SK-N-SH (cell line): Measurements from ENCODE around the gene ZNF775. TPM values are rescaled to one million over a fixed set of nuclear protein-coding genes. Genes with fewer than 3 reads are reported as not detected.

Source experiments
- CTCF ChIA-PET: fragments of 300-600, 350-600 bp; formaldehyde crosslinking; extraction: SDS; loops from one replicate; lab custom pipeline; 2021; lab: Yijun Ruan, JAX
- POLR2A ChIA-PET: fragments of 350-600 bp; sonication (Branson Sonifier 250); formaldehyde crosslinking; extraction: SDS; loops from one replicate; lab custom pipeline; 2020; ENCODE audit warnings: antibody characterized with exemption, inconsistent platforms; lab: Yijun Ruan, JAX
- DNase-seq: peaks from one replicate; pipeline ENCODE4 v3.0.0; 2012
- H2AFZ ChIP-seq: fragments of 200-600 bp; sonication (generic); 2 replicates; pipeline ENCODE4 v1.8.1; 2016; ENCODE audit warnings: antibody characterized with exemption, mild to moderate bottlenecking, low read depth
- H3F3A ChIP-seq: fragments of 200-600 bp; sonication (generic); replicated peaks from 2 replicates; pipeline ENCODE3; 2016; ENCODE audit warnings: antibody characterized with exemption, mild to moderate bottlenecking; ENCODE audit not compliant: insufficient read depth
- H3K27ac ChIP-seq, 2 experiments: fragments of 200-500 bp in 1 of 2; fragments of 200-600 bp in 1 of 2; sonication (Bioruptor generic) in 1 of 2; sonication (generic), shearing (Covaris generic) in 1 of 2; 2 replicates each; pipeline versions ENCODE4 v1.5.1 to v1.6.1; 2014 to 2016; ENCODE audit warnings: low read depth in 2 of 2, inconsistent platforms in 1 of 2, low read length in 1 of 2, mild to moderate bottlenecking in 1 of 2, mixed read lengths in 1 of 2
- H3K27me3 ChIP-seq: fragments of 200-600 bp; sonication (generic), shearing (Covaris generic); 2 replicates; pipeline ENCODE4 v1.6.1; 2016; ENCODE audit warnings: mixed run types; ENCODE audit not compliant: insufficient read depth
- H3K36me3 ChIP-seq, 2 experiments: fragments of 200-500 bp in 1 of 2; fragments of 200-600 bp in 1 of 2; sonication (Bioruptor generic) in 1 of 2; sonication (generic) in 1 of 2; replicated peaks in 1 of 2; 2 replicates each; pipeline versions ENCODE3 to v1.5.1; 2014 to 2016; ENCODE audit warnings: low read length in 1 of 2, mild to moderate bottlenecking in 1 of 2; ENCODE audit not compliant: insufficient read depth in 2 of 2, control insufficient read depth in 1 of 2
- H3K4me1 ChIP-seq, 2 experiments: fragments of 200-500 bp in 1 of 2; fragments of 200-600 bp in 1 of 2; sonication (Bioruptor generic) in 1 of 2; sonication (generic), shearing (Covaris generic) in 1 of 2; 2 replicates each; pipeline versions ENCODE4 v1.5.1 to v1.6.1; 2014 to 2016; ENCODE audit warnings: low read depth in 1 of 2, low read length in 1 of 2, mixed run types in 1 of 2; ENCODE audit not compliant: insufficient read depth in 2 of 2, control insufficient read depth in 1 of 2
- H3K4me2 ChIP-seq: fragments of 200-600 bp; sonication (generic), shearing (Covaris generic); 2 replicates; pipeline ENCODE4 v1.6.1; 2017; ENCODE audit warnings: mixed run types
- H3K4me3 ChIP-seq, 2 experiments: fragments of 200-500 bp in 1 of 2; fragments of 200-600 bp in 1 of 2; sonication (Bioruptor generic) in 1 of 2; sonication (generic), shearing (Covaris generic) in 1 of 2; 2 replicates each; pipeline versions ENCODE4 v1.5.1 to v1.8.1; 2014 to 2016; ENCODE audit warnings: low read depth in 2 of 2, inconsistent platforms in 1 of 2, low read length in 1 of 2, mild to moderate bottlenecking in 1 of 2, mixed read lengths in 1 of 2, moderate library complexity in 1 of 2
- H3K79me2 ChIP-seq: fragments of 200-600 bp; sonication (generic); 2 replicates; pipeline ENCODE4 v1.8.1; 2017; ENCODE audit warnings: mild to moderate bottlenecking; ENCODE audit not compliant: insufficient read depth
- H3K9ac ChIP-seq: fragments of 200-600 bp; sonication (generic); 2 replicates; pipeline ENCODE4 v1.6.1; 2017; ENCODE audit warnings: mixed run types
- H3K9me2 ChIP-seq: fragments of 200-600 bp; sonication (generic); 2 replicates; pipeline ENCODE4 v1.6.1; 2017; ENCODE audit warnings: mixed run types
- H3K9me3 ChIP-seq: fragments of 200-600 bp; sonication (generic); 2 replicates; pipeline ENCODE4 v1.6.1; 2017; ENCODE audit warnings: mixed run types, mild to moderate bottlenecking, moderate library complexity
- H4K20me1 ChIP-seq: fragments of 200-600 bp; sonication (generic); 2 replicates; pipeline ENCODE4 v1.6.1; 2017; ENCODE audit warnings: mild to moderate bottlenecking, mixed run types; ENCODE audit not compliant: insufficient read depth
- ELF1 ChIP-seq: IDR thresholded peaks from 2 replicates; pipeline ENCODE4 v1.4.0; 2012
- FOSL2 ChIP-seq: IDR thresholded peaks from 2 replicates; pipeline ENCODE4 v1.4.0; 2012; ENCODE audit warnings: low read depth, mild to moderate bottlenecking, moderate library complexity, borderline replicate concordance
- FOXM1 ChIP-seq: IDR thresholded peaks from 2 replicates; pipeline ENCODE4 v1.4.0; 2012; ENCODE audit warnings: low read depth, mild to moderate bottlenecking
- GATA2 ChIP-seq: sonication (generic); formaldehyde crosslinking; IDR thresholded peaks from 2 replicates; pipeline ENCODE4 v1.5.0; 2020; ENCODE audit warnings: mild to moderate bottlenecking, missing genetic modification reagents
- SIN3A ChIP-seq: IDR thresholded peaks from 2 replicates; pipeline ENCODE4 v1.6.1; 2012; ENCODE audit warnings: low read depth, mild to moderate bottlenecking, low read length, moderate library complexity, borderline replicate concordance
- TCF12 ChIP-seq: IDR thresholded peaks from 2 replicates; pipeline ENCODE4 v1.4.0; 2012
- WGBS: methylation state at CpG from one replicate; pipeline ENCODE4 v1.1.6; 2017; ENCODE audit warnings: low lambda C conversion rate; 5-methylcytosine and 5-hydroxymethylcytosine counted together
- polyA plus RNA-seq, 3 experiments: library from polyadenylated mRNA; depleted of rRNA; stranded (reverse); fragments of >200 nt; gene quantifications; 2 replicates each; pipeline ENCODE4 v1.2.3, GENCODE V29; 2012
- TF ChIP-seq, protein P1 (sequence below): IDR thresholded peaks from 2 replicates; pipeline ENCODE4; 2012
- TF ChIP-seq, protein P2 (sequence below): fragments of 150-350 bp; IDR thresholded peaks from 2 replicates; pipeline ENCODE4 v1.6.1; 2016; ENCODE audit warnings: mild to moderate bottlenecking, low read depth, low read length

ZNF775 gene
- polyA plus RNA-seq, 1 of the 3 experiments (the other 2 are of a cell fraction) = 5.0 TPM

DNA sequence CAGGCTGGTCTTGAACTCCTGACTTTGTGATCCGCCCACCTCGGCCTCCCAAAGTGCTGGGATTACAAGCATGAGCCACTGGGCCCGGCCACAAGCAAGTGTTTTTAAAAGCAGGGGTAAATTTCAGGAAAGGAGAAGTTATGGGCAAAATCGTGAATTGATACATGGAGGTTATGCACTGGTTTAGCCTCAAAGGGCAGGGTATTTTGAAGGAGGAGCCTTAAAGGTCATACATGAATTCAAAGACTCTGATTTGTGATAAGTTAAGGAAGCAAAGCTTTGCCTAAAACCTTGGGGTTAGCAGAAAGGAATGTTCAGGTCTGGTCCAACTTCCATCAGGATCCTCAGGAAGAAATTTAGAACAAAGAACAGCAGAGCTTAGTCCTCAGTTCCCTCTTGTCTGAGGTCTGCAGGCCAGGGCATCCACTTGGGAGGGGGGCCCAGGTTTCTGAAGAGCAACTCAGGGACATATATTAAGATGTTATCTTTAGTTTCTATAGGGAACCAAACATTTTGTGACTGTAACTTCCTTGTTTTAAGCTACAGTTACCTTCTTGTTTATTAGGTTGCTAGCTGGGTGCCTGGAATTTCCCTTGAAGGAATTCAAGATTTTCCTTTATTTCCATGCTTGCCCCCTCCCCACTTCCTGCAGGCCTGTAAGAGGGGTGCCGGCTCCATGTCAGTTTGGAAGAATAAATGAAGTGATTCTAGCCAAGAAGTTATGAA lies 13.3 kb upstream of the ZNF775 start:
- Histone ChIP-seq H3K9me3 (no peaks in the 10 kb centered on the region), H3K4me1 (peaks cover 23 to 24% of the 10 kb centered on the region in 2 experiments), H3K36me3 (peaks cover 0 to 6% of the 10 kb centered on the region in 2 experiments), H3K9ac (no peak overlapping the region), H3K4me3 (no peak overlapping the region), H3K4me2 (no peak overlapping the region), H3F3A (peaks cover 10% of the 10 kb centered on the region), H2AFZ (no peak overlapping the region), H3K27me3 (no peaks in the 10 kb centered on the region), H3K27ac (no peak overlapping the region), H3K79me2 (peaks cover 23% of the 10 kb centered on the region)
- 82% methylated on average over 5 of the region's 5 CpGs for WGBS
- CTCF ChIA-PET = interaction anchor here (0.9 to 7.4 kb wide), 8 partner anchors 9 to 80 kb away, joined by 3 to 57 read pairs (median 3); no protein-coding TSS in a partner anchor
- TF ChIP-seq FOXM1 = no peak
- TF ChIP-seq SIN3A = no peak
- TF ChIP-seq, protein P1, sequence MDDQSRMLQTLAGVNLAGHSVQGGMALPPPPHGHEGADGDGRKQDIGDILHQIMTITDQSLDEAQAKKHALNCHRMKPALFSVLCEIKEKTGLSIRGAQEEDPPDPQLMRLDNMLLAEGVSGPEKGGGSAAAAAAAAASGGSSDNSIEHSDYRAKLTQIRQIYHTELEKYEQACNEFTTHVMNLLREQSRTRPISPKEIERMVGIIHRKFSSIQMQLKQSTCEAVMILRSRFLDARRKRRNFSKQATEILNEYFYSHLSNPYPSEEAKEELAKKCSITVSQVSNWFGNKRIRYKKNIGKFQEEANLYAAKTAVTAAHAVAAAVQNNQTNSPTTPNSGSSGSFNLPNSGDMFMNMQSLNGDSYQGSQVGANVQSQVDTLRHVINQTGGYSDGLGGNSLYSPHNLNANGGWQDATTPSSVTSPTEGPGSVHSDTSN = no peak
- no peak for TF ChIP-seq GATA2 (CRISPR knock-in tag)
- TF ChIP-seq, protein P2, sequence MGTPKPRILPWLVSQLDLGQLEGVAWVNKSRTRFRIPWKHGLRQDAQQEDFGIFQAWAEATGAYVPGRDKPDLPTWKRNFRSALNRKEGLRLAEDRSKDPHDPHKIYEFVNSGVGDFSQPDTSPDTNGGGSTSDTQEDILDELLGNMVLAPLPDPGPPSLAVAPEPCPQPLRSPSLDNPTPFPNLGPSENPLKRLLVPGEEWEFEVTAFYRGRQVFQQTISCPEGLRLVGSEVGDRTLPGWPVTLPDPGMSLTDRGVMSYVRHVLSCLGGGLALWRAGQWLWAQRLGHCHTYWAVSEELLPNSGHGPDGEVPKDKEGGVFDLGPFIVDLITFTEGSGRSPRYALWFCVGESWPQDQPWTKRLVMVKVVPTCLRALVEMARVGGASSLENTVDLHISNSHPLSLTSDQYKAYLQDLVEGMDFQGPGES = no peak
- TF ChIP-seq, all 33 proteins: peak for 0
- Histone ChIP-seq H3K9me2 (no peaks in the 10 kb centered on the region), H4K20me1 (no peaks in the 10 kb centered on the region)
- POLR2A ChIA-PET = interaction anchor here (0.8 kb wide), 1 partner anchor 40 kb away, joined by 4 read pairs; a partner anchor contains a TSS
- no peak for DNase-seq

DNA sequence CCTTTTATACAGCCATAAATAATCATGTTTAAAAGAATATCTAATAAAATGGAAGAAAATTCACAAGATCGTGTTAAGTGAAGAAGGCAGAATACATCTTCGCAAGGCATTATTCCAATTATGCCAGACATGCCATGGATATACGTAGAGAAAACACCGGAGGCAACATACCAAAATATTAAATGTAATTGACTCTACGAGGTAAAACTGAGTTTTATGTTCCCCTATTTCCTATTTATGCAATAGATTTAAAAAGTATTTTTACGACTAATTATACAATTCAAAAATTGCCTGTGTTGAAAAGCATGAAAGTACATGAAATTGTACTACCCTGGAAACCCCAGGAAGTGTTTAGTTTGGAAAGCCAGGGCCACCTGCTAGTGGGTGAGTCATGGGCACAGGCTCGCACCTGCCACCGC lies 11.4 kb upstream of the ZNF775 start:
- peak overlapping the region; percentile 96 for H3K4me2 ChIP-seq
- H4K20me1 ChIP-seq = no peaks in the 10 kb centered on the region
- no peaks in the 10 kb centered on the region for H3K9me3 ChIP-seq
- WGBS = 66% methylated on average over 8 of the region's 8 CpGs
- TF ChIP-seq TCF12 (peak; percentile 15; the same call in 1 of the 2 replicates), FOSL2 (peak; percentile 23; the same call in 1 of the 2 replicates), FOXM1 (no peak), ELF1 (0 out of 2 replicates have a peak, but pooled peaks have one; percentile 16)
- H3K27ac ChIP-seq = peak overlapping the region; percentile 72 to 96
- ChIA-PET POLR2A (interaction anchor here (1.3 to 3.1 kb wide), 8 partner anchors 11 to 45 kb away, joined by 3 to 43 read pairs (median 11); partner anchors contain the start of genes ACTR3C, LRRC61 and ZNF775), CTCF (interaction anchor here (0.7 to 7.4 kb wide), 7 partner anchors 11 to 644 kb away, joined by 3 to 57 read pairs (median 3); partner anchors contain the start of gene ZNF775)
- no peaks in the 10 kb centered on the region for H3K9me2 ChIP-seq
- H3K4me1 ChIP-seq = peaks cover 23 to 26% of the 10 kb centered on the region in 2 experiments
- peaks cover 38% of the 10 kb centered on the region for H3K79me2 ChIP-seq
- peaks cover 10% of the 10 kb centered on the region for H3F3A ChIP-seq
- peak overlapping the region; percentile 100 for H2AFZ ChIP-seq
- peak overlapping the region; percentile 93 for H3K9ac ChIP-seq
- no peaks in the 10 kb centered on the region for H3K27me3 ChIP-seq
- H3K4me3 ChIP-seq = peak overlapping the region; percentile 70 to 77
- peaks cover 0 to 25% of the 10 kb centered on the region in 2 experiments for H3K36me3 ChIP-seq
- DNase-seq = no peak
